BJ (cell line): ENCODE data around the gene GLTPD2. TPM values are rescaled to one million over a fixed set of nuclear protein-coding genes. Genes with fewer than 3 reads are reported as not detected.

ENCODE experiments used
- CTCF ChIA-PET: fragments of 350-600 bp; formaldehyde crosslinking; extraction: SDS; loops from one replicate; lab custom pipeline; 2021; ENCODE audit warnings: antibody characterized with exemption, inconsistent platforms; lab: Yijun Ruan, JAX
- POLR2A ChIA-PET: fragments of 300-600 bp; sonication (Branson Sonifier 250); formaldehyde crosslinking; extraction: SDS; loops from one replicate; lab custom pipeline; 2021; ENCODE audit warnings: antibody characterized with exemption; lab: Charles Lee
- DNase-seq: peaks from one replicate; pipeline ENCODE4 v3.0.0-alpha.2; 2011; ENCODE audit warnings: low read depth
- H3K27me3 ChIP-seq: 2 replicates; pipeline ENCODE4 v1.6.0; 2011; ENCODE audit warnings: low read length; ENCODE audit not compliant: control insufficient read depth, insufficient read depth
- H3K36me3 ChIP-seq: 2 replicates; pipeline ENCODE4 v1.5.1; 2011; ENCODE audit warnings: low read length; ENCODE audit not compliant: control insufficient read depth, insufficient read depth
- H3K4me3 ChIP-seq: 2 replicates; pipeline ENCODE4 v1.5.1; 2011; ENCODE audit warnings: low read depth, mild to moderate bottlenecking, control low read depth, low read length
- polyA plus RNA-seq: library from polyadenylated mRNA; depleted of rRNA; stranded (reverse); fragments of >200 nt; gene quantifications from 2 replicates; pipeline ENCODE4 v1.2.3, GENCODE V29; 2011
- TF ChIP-seq, protein P1 (sequence below): IDR thresholded peaks from 2 replicates; pipeline ENCODE4 v1.5.1; 2011; ENCODE audit warnings: low read depth, mild to moderate bottlenecking, control low read depth, inconsistent platforms, low read length, moderate library complexity; ENCODE audit not compliant: insufficient read depth

The GLTPD2 gene
- polyA plus RNA-seq, 1 experiment = not detected

DNA sequence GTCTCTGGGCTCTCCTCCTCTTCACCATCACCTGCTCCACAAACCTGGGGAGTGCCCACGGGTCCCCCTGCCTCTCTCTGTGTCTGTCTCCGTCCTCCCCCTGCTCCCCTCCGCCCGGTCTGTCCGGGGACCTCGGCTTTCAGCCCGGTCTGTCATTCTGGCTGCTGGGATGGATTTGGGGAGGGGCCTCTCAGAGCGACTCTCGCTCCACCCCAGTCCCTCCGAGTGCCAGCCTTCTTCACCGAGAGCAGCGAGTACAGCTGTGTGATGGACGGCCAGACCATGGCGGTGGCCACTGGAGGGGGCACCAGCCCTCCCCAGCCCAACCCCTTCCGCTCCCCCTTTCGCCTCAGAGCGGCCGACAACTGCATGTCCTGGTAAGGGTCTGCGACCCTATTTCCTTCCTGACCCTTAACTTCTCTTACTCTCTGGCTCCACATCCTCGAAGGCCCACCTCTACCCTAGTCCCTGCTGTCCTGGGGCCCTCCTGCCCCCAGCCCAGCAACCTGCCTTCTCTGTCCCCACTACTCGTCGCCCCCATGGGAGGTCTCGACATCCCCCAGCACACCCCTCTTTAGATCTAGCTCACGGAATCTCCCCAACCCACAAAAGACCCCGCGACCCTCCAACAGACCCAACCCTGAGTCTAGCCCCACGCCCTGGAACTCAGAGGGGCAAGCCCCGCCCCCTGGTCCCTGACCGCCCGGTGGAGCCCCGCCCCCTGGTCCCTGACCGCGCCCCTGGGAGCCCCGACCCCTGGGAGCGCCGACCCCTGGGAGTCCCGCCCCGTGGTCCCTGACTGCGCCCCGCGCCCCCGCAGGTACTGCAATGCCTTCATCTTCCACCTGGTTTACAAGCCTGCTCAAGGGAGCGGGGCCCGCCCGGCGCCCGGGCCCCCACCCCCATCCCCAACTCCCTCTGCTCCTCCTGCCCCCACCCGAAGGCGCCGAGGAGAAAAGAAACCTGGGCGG, 43.5 kb upstream of the GLTPD2 start:
- TF ChIP-seq, protein P1, sequence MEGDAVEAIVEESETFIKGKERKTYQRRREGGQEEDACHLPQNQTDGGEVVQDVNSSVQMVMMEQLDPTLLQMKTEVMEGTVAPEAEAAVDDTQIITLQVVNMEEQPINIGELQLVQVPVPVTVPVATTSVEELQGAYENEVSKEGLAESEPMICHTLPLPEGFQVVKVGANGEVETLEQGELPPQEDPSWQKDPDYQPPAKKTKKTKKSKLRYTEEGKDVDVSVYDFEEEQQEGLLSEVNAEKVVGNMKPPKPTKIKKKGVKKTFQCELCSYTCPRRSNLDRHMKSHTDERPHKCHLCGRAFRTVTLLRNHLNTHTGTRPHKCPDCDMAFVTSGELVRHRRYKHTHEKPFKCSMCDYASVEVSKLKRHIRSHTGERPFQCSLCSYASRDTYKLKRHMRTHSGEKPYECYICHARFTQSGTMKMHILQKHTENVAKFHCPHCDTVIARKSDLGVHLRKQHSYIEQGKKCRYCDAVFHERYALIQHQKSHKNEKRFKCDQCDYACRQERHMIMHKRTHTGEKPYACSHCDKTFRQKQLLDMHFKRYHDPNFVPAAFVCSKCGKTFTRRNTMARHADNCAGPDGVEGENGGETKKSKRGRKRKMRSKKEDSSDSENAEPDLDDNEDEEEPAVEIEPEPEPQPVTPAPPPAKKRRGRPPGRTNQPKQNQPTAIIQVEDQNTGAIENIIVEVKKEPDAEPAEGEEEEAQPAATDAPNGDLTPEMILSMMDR = no peak; the same call in 1 of the 2 replicates
- POLR2A ChIA-PET = no interaction called here
- no peak overlapping the region for H3K4me3 ChIP-seq
- H3K36me3 ChIP-seq = no peaks in the 10 kb centered on the region
- DNase-seq = no peak
- CTCF ChIA-PET = interaction anchor here (1.5 kb wide), 1 partner anchor 41 kb away, joined by 3 read pairs; the partner anchor contains the start of gene VMO1
- peaks cover 20% of the 10 kb centered on the region for H3K27me3 ChIP-seq

DNA sequence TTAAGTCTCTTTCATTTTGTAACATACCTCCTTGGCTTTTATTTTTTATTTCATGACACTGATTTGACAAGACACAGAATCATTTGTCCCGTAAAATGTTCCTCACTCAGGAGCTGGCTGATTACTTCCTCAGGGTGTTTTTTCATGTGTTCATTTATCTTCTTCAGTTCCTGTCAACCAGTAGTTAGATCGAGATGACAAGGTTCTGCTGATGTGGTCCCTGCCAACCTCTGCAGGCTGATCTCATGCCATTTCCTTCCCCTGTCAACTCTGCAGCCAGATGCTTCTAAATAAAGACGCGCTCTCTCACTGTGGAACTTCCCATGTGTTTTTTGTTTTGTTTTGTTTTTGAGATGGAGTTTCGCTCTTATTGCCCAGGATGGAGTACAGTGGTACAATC, 40.9 kb upstream of the GLTPD2 start:
- TF ChIP-seq, protein P1 = no peak
- ChIA-PET CTCF (interaction anchor here (0.8 to 2.1 kb wide), 2 partner anchors 42 to 161 kb away, joined by 3 to 4 read pairs; no protein-coding TSS in a partner anchor), POLR2A (no interaction called here)
- DNase-seq = no peak
- peaks cover 17% of the 10 kb centered on the region for H3K27me3 ChIP-seq
- no peak overlapping the region for H3K4me3 ChIP-seq
- H3K36me3 ChIP-seq = no peaks in the 10 kb centered on the region

DNA sequence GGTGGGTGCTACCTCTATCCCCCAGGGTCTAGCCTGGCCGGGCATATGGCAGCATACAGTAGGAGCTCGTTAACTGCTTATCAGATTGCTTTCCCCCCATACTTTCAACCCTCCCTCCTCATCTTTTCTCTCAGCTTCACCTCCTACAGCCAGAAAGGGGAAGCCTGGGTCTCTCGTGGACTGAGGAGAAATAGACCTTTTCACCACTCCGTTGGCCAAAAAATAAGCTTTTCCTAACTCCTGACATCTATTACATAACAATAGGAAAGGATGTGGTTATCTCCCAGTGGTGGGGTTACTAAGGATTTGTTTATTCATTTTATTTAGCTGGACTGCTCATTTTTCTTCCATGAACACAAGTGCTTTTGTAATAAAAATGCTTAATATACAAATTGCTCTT, 40.1 kb upstream of the GLTPD2 start:
- DNase-seq = no peak
- TF ChIP-seq, protein P1 = no peak
- H3K27me3 ChIP-seq = peaks cover 17% of the 10 kb centered on the region
- ChIA-PET CTCF (interaction anchor here (2.1 kb wide), 1 partner anchor 42 kb away, joined by 4 read pairs; no protein-coding TSS in a partner anchor), POLR2A (no interaction called here)
- no peaks in the 10 kb centered on the region for H3K36me3 ChIP-seq
- H3K4me3 ChIP-seq = no peak overlapping the region

DNA sequence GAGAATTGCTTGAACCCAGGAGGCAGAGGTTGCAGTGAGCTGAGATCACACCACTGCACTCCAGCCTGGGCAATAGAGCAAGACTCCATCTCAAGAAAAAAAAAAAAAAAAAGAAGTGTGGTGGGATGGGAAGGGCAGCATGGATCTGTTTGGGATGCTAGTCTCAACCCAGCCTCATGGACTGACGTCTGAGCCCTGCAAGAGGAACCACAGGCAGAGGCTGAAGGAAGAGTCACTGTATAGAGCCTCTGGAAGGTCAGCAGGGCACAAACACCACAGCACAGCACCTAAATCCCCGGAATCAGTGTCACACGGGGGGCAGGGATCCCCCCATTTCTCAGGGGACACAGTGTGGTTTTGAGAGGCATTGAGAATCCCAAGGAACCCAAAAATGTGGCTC, 38.2 kb upstream of the GLTPD2 start:
- POLR2A ChIA-PET = no interaction called here
- CTCF ChIA-PET = no interaction called here
- Histone ChIP-seq H3K4me3 (no peak overlapping the region), H3K36me3 (no peaks in the 10 kb centered on the region), H3K27me3 (peaks cover 13% of the 10 kb centered on the region)
- DNase-seq = no peak
- TF ChIP-seq, protein P1 = no peak

DNA sequence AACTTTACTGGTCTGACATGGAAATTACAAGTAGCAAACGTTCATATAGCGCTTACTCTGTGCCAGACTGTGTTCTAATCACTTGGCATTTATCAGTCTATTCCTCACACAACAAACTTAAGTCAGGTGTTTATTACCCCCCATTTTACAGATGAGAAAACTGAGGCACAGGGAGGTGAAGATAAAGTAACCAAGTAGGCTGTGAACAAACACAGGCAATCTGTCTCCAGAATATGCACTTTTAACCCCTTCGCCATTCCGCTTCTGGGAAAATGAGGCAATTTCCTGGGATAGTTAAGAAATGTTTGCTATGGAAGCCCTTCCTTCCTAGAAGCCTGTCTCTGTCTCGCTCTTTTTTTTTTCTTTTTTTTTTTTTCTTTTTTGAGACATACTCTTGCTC, 36.8 kb upstream of the GLTPD2 start:
- H3K27me3 ChIP-seq = peaks cover 14% of the 10 kb centered on the region
- TF ChIP-seq, protein P1 = no peak
- no peaks in the 10 kb centered on the region for H3K36me3 ChIP-seq
- no peak for DNase-seq
- H3K4me3 ChIP-seq = no peak overlapping the region
- ChIA-PET POLR2A (no interaction called here), CTCF (interaction anchor here (0.6 kb wide), 1 partner anchor 1722 kb away, joined by 3 read pairs; no protein-coding TSS in a partner anchor)
